Right cardiac atrium (tissue), 5 donors: ENCODE data around the gene MFNG. TPM values are rescaled to one million over a fixed set of nuclear protein-coding genes. Genes with fewer than 3 reads are reported as not detected.
A peak's percentile ranks its signal among the peaks of the same experiment; 100 is the strongest.

ENCODE experiments used
- ATAC-seq, 2 donors: fragments of 200-7000 bp; cut with Tn5 transposase; one replicate each; pipeline versions ENCODE4 v1.8.0 to v1.9.1; 2020; ENCODE audit warnings: moderate library complexity in 2 of 2, mild to moderate bottlenecking in 1 of 2
- DNase-seq, 3 donors: peaks; one replicate each; pipeline ENCODE4 v3.0.0-alpha.2; 2020
- H3K27ac ChIP-seq: one replicate; pipeline ENCODE4 v1.5.1; 2013; ENCODE audit warnings: mild to moderate bottlenecking, low read length, control low read depth, moderate library complexity
- H3K27me3 ChIP-seq: one replicate; pipeline ENCODE4 v1.6.1; 2013; ENCODE audit not compliant: control insufficient read depth, insufficient read depth
- H3K4me1 ChIP-seq: one replicate; pipeline ENCODE4 v1.6.1; 2013; ENCODE audit warnings: low read length; ENCODE audit not compliant: control insufficient read depth, insufficient read depth
- H3K4me3 ChIP-seq: one replicate; pipeline ENCODE4 v1.5.1; 2013; ENCODE audit warnings: low read length, control low read depth
- H3K9me3 ChIP-seq: one replicate; pipeline ENCODE4 v1.6.1; 2013; ENCODE audit warnings: low read length; ENCODE audit not compliant: control insufficient read depth
- WGBS: extraction: QIAGEN DNeasy Blood & Tissue Kit; methylation state at CpG from one replicate; pipeline ENCODE4 v1.1.7; 2013; 5-methylcytosine and 5-hydroxymethylcytosine counted together
- intact Hi-C, 4 donors: fragments of 100-400 bp; cut with DNase I; formaldehyde crosslinking; loops; one replicate each; pipeline versions ENCODE4 v1.11.0 to v1.14.0; 2022 to 2023
- polyA plus RNA-seq: library from polyadenylated mRNA; stranded (reverse); fragments of 200-250 nt; gene quantifications from one replicate; pipeline ENCODE4 v1.2.3, GENCODE V29; 2013
- total RNA-seq, 4 donors: library from RNA; stranded (reverse); fragmentation: NEBNext Ultra II Directional; extraction: Animal tissue kit (Norgen Biotek cat#: 25700); gene quantifications; one replicate each; pipeline ENCODE4 v1.2.1, GENCODE V29; 2021
- donor health status: healthy with polysubstance abuse.
- donor health status: DM: no; HTN: yes; CAD: no.
- donor health status: DM: no; HTN: no; CAD: no.
- donor health status: DM: no; HTN: yes; CAD: no; lungs with severe emphysema.
- donor health status: DM: yes; HTN: yes; CAD: no.

The MFNG gene
- total and polyA plus RNA-seq, 5 donors, result 9.0 to 14.1 (median 10.5) TPM

DNA sequence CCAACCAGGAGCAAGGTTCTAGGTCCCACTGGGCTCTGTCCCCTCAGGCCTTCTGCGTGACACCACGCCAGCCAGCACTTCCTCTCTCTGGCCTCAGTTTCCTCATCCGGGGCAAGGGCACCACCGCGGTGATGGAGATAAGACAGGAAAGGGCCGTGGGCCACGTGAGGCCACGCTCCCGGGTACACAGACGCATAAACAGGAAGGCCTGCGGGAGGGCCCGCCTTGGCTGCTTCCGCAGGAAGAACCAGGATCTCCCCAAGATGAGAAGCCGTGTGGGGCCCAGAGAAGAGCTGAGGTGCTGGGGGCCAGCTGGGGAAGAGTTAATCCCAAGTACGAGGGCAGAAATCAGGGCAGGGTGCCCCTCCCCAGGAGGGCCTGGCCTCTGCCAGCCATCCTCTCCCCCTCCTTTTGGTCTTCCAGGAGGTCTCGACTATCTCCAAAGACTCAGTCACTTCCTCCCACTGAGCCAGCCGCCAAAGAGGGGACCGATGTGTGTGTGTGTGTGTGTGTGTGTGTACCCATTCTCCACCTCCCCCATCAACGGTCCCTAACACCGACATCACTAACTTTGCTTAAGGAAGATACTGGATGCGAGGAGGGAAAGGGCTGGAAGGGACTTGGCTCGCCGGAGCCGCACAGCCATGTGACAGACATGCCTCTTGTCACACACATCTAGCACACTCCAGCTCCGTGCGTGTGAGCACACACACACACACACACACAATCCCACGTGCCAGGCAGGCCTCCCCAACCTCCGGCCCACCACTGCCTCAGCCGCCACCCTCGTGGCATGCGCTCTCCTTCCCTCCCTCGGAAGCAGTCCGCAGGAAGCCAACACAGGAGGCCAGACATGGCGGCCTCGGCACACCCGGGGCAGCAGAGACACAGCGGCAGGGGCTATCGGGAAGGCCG, 1.4 kb downstream of the MFNG start:
- peak overlapping the region; percentile 51 for H3K27ac ChIP-seq
- H3K27me3 ChIP-seq, result no peaks in the 10 kb centered on the region
- DNase-seq (peak; percentile 81 to 93 (median 89)), ATAC-seq (peak; percentile 64 to 68)
- WGBS, result 56% methylated on average over 39 of the region's 39 CpGs
- intact Hi-C loops, result loop anchor here in 1 of 4 donors (2.0 kb wide), 1 partner anchor 36 kb away; no protein-coding TSS in a partner anchor
- peak overlapping the region; percentile 39 for H3K4me3 ChIP-seq
- H3K4me1 ChIP-seq, result peaks cover 2% of the 10 kb centered on the region
- no peaks in the 10 kb centered on the region for H3K9me3 ChIP-seq

DNA sequence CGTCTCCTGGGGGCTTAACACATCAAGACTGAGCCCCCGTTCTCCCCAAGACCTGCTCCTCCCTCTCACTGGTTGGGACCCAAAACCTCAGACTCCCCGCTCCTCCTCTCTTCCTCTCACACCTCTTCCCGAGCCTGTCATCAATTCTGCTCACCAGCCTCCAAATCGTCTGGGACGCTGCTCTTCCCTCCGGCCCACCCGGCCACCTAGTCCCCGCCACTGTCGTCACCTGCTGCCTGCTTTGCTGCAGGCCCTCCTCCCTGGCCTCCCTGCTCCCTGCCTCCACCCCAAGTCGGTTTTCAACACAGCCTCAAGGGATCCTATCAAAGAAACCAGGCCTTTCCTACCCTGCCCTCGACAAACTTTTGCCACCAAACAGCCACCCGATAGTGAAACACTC, 3.1 kb downstream of the MFNG start:
- no peak overlapping the region for H3K27ac ChIP-seq
- H3K27me3 ChIP-seq, result no peaks in the 10 kb centered on the region
- no peak for ATAC-seq
- WGBS, result 67% methylated on average over 13 of the region's 13 CpGs
- H3K4me3 ChIP-seq, result no peak overlapping the region
- intact Hi-C loops, result no loop called here
- peaks cover 2% of the 10 kb centered on the region for H3K4me1 ChIP-seq
- H3K9me3 ChIP-seq, result no peaks in the 10 kb centered on the region
- peak in 1 of 3 donors; percentile 27 for DNase-seq

DNA sequence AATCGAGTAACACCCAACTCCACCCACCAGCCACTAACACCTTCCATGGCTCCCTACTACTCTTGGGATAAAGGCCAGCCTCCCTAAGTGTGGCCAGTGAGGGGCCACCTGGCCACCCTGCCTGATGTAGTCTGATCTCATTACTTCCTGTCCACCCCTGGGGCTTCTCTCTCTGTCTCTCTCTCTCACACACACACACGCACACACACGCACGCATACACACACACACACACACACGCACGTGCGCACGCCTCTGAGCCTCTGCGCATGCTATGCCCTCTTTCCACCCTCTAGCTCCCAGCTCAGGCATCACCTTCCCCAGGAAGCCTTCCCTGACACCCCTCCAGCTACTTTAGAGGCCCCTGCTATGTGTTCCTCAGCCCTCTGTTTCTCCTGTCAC, 3.9 kb downstream of the MFNG start:
- DNase-seq, result peak in 1 of 3 donors; percentile 13
- no peak overlapping the region for H3K4me3 ChIP-seq
- no peaks in the 10 kb centered on the region for H3K9me3 ChIP-seq
- peaks cover 2% of the 10 kb centered on the region for H3K4me1 ChIP-seq
- WGBS, result 77% methylated on average over 9 of the region's 9 CpGs
- intact Hi-C loops, result no loop called here
- ATAC-seq, result no peak
- H3K27me3 ChIP-seq, result no peaks in the 10 kb centered on the region
- no peak overlapping the region for H3K27ac ChIP-seq

DNA sequence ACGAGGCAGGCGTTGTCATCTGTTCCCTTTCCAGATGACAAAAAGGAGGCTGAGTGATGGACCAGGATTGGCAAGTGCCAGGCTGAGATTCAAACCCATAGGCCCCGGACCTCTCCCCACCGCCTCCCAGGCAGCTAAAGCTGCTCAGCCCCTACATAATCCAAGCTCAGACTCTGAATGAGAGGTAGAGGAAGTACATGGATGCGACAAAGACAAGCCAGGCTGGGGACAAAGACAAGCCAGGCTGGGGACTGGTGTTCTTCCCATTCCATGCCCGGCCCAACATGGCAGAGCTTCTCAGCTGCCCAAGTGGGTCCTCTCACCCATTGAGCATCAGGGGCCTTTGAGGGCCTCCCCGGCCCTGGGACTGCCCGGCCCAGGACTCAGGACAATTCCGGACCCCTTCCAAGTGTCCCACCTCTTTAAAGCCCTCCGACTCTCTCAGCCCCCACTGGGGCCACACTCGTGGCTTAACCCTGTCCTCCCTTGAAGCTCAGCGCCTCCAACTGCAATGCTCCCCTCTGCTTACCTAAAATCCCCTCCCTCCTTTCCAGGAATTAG, 4.8 kb downstream of the MFNG start:
- no peak overlapping the region for H3K27ac ChIP-seq
- H3K9me3 ChIP-seq, result no peaks in the 10 kb centered on the region
- H3K27me3 ChIP-seq, result no peaks in the 10 kb centered on the region
- intact Hi-C loops, result no loop called here
- ATAC-seq (no peak), DNase-seq (peak in 1 of 3 donors; percentile 24)
- H3K4me1 ChIP-seq, result no peaks in the 10 kb centered on the region
- H3K4me3 ChIP-seq, result no peak overlapping the region
- 78% methylated on average over 12 of the region's 12 CpGs for WGBS

DNA sequence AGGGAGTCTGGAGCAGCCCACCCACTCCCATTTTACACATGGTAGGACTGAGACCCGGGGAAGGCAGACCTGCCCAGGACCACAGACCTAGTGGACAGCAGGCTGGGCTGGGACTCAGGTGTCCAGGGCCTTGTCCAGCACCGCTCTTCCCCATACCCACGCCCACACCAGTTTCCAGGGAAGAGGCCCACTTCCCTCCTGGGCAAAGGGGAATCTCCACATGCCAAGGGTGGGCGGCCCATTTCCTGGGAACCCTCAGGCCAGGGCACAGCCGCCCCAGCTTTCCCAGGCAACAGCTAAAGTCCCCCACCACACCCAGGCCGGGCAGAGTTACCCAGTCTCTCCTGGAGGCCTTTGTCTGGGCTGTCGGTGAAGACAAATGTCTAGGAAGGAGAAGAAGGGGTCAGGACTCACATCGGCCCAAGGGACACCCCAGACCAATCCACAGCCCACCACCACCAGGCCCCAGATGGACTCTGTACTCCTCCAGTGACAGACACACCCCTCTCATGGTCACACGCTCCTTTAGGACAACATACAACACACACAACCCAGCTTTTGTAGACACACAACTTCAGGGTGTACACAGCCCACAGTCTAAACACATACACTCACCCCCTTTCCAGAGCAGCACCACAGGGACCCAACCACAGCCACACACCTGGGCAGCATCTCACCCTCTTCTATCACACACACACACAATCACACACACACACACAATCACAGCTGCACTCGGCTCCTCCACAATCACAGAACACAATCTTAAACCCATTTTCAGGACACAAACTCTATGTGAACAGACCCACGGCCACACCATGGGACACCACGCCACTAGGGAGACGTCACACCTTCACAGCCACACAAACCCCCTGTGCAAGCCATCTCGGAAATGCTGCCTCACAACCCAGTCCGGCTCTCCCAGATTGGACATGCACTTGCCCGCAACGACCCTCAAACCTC, 5.5 kb downstream of the MFNG start:
- DNase-seq, result peak in 1 of 3 donors; percentile 18
- WGBS, result 84% methylated on average over 17 of the region's 17 CpGs
- intact Hi-C loops, result no loop called here

DNA sequence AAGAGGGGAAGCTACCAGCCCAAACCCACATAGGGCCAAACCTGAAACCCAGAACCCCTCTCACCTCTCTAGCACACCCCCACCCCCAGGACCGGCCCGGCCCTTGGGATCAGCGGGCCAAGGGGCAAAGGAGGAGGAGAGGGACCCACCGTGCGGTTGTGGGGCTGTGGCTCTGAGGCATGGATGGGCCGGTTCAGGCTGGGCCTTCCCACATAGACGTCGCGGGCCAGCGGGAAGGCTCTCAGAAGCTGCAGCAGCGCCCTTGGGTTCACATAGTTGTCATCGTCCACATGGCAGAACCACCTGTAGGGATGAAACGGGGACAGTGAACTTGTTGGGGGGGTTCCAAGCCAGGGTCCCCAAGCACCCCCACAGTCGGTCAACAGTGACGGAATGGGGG, 7.0 kb downstream of the MFNG start:
- H3K27ac ChIP-seq, result no peak overlapping the region
- ATAC-seq, result no peak
- intact Hi-C loops, result no loop called here
- H3K4me3 ChIP-seq, result no peak overlapping the region
- no peak for DNase-seq
- no peaks in the 10 kb centered on the region for H3K9me3 ChIP-seq
- WGBS, result 83% methylated on average over 15 of the region's 15 CpGs
- no peaks in the 10 kb centered on the region for H3K4me1 ChIP-seq
- H3K27me3 ChIP-seq, result no peaks in the 10 kb centered on the region

More for the DNA sequence above, 5.5 kb downstream of the MFNG start:
- Histone ChIP-seq H3K27ac (no peak overlapping the region), H3K4me3 (no peak overlapping the region), H3K9me3 (no peaks in the 10 kb centered on the region), H3K27me3 (no peaks in the 10 kb centered on the region), H3K4me1 (no peaks in the 10 kb centered on the region)
- no peak for ATAC-seq

DNA sequence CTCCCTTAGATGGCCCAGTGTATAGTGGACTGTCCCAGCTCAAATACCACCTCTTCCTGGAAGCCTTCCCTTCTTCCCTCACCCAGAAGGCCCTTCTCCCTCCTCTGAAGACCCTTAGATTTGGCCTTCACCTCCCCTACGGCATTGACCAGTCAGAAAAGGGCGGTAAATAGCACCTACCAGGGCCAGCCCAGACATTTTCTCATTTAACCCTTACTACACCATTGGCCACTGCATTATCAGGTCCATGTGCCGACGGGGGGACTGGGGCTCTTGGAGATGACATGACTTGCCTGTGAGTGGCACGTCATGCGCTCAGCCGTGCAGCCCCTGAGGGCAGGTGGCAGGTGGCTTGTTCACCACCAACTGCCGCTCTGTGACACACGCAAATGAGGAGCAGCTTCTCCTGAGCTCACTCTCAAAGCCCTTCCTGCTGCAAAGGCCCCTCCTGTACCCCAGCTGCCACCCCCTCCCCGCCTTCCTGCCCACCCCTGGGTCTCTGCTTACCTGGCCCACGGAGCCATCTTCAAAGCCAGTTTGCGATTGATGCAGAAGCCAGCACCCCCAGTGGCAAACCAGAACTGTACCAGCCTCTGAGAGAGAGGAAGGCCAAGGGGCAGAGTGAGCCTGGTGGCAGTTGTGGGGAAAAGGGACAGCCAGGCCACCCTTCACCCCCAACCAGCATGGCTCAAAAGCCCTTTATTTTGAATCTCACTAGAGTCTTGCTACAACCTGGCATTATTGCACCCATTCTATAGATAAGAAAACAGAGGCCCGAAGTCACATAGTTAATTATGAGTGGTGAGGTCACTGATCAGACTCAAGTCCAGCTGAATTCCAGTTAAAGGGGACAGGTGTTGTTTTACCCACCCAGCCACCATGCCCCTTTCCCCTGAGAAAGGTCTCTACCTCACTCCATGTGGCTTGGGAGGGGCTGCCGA, 9.5 kb downstream of the MFNG start:
- Histone ChIP-seq H3K27ac (no peak overlapping the region), H3K4me3 (no peak overlapping the region), H3K4me1 (no peaks in the 10 kb centered on the region), H3K27me3 (no peaks in the 10 kb centered on the region), H3K9me3 (no peaks in the 10 kb centered on the region)
- intact Hi-C loops, result no loop called here
- WGBS, result 73% methylated on average over 14 of the region's 14 CpGs
- ATAC-seq, result no peak
- DNase-seq, result no peak

DNA sequence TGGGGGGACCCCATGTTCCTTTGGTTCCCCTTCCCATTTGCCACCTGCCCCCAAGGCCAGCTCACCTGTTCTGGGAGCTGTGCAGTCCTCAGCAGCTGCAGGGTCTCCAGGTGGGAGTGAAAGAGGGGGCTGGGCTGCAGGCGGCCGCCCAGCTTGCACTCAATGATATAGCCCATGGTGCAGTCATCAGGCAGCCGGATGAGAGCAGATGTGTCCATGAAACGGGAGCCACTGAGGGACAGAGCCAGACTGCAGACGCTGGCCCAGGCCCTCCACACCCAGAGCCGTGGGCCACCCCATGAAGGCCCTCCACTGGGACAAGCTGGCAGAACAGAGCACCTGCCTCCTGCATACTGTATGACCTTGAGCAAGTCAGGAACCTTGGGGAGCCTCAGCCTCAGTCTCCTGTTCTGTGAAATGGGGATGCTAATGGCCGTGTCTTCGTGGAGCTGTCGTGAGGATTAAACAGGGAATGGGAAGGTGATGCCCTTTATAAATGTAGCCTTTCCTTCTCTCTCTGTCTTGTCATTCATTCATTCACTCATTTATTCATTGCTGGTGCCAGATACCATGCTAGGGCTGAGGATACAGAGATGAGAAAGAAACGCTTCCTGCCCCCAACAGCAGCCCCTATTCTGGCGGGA, 11.6 kb downstream of the MFNG start:
- ATAC-seq, result no peak
- no peak overlapping the region for H3K27ac ChIP-seq
- no peaks in the 10 kb centered on the region for H3K4me1 ChIP-seq
- no peaks in the 10 kb centered on the region for H3K27me3 ChIP-seq
- no peak for DNase-seq
- H3K4me3 ChIP-seq, result no peak overlapping the region
- WGBS, result 78% methylated on average over 11 of the region's 11 CpGs
- no peaks in the 10 kb centered on the region for H3K9me3 ChIP-seq
- intact Hi-C loops, result no loop called here

DNA sequence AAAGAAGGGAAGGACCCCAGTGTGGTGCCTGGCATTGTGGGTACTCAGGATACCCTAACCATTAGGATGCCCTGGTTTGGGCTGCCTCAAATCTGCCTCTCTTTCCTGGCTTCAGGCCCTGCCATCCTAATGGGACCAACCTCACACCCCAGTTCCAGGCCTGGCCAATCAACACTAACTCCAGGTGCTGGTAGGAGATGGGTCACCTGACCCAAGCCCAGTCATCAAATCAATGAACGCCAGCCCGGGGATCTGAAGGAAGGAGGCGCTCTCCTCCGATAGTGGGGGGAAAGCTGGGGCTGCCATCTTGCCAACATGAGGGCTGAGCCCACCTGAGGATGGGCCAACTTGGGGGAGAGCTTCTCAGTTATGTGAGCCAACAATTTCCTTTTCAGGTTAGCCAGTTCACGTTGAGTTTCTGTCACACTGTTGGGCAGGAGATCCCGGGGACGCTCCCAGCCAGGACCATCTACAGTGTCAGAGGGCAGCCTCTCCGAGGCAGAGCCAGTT, 12.7 kb downstream of the MFNG start:
- H3K27ac ChIP-seq, result no peak overlapping the region
- H3K4me1 ChIP-seq, result no peaks in the 10 kb centered on the region
- H3K4me3 ChIP-seq, result no peak overlapping the region
- intact Hi-C loops, result no loop called here
- ATAC-seq (no peak), DNase-seq (no peak)
- no peaks in the 10 kb centered on the region for H3K27me3 ChIP-seq
- H3K9me3 ChIP-seq, result no peaks in the 10 kb centered on the region
- whole genome bisulfite sequencing, result 77% methylated on average over 8 of the region's 8 CpGs
